Keratinocyte (primary cell): ENCODE measurements around the gene ENO4. TPM values are rescaled to one million over a fixed set of nuclear protein-coding genes. Genes with fewer than 3 reads are reported as not detected.

Source experiments
- DNase-seq: peaks from one replicate; pipeline ENCODE4 v3.0.0-alpha.2; 2011; ENCODE audit warnings: low read depth, missing footprints, low spot score
- FAIRE-seq: peaks from 2 replicates; lab custom pipeline; 2011; peaks lifted over from hg19 to GRCh38; lab: Jason Lieb, UNC
- H2AFZ ChIP-seq: 2 replicates; pipeline ENCODE4 v1.6.0; 2012; ENCODE audit warnings: low read length, control low read depth, inconsistent platforms; ENCODE audit not compliant: control insufficient read depth
- H3K27ac ChIP-seq: 2 replicates; pipeline ENCODE4 v1.5.1; 2011; ENCODE audit warnings: low read length; ENCODE audit not compliant: control insufficient read depth, insufficient read depth
- H3K27me3 ChIP-seq: 3 replicates; pipeline ENCODE4 v1.6.0; 2011; ENCODE audit warnings: low read length; ENCODE audit not compliant: control insufficient read depth, insufficient read depth; ENCODE audit errors: extremely low read depth
- H3K36me3 ChIP-seq, 2 experiments: 2 replicates in 1 of 2; 3 replicates in 1 of 2; pipeline ENCODE4 v1.5.1; 2011; ENCODE audit warnings: low read length in 2 of 2, mild to moderate bottlenecking in 1 of 2; ENCODE audit not compliant: control insufficient read depth in 2 of 2, insufficient read depth in 2 of 2; ENCODE audit errors: extremely low read depth in 1 of 2
- H3K4me1 ChIP-seq: 3 replicates; pipeline ENCODE4 v1.5.1; 2011; ENCODE audit warnings: low read length; ENCODE audit not compliant: control insufficient read depth, insufficient read depth; ENCODE audit errors: extremely low read depth
- H3K4me2 ChIP-seq: 3 replicates; pipeline ENCODE4 v1.6.0; 2011; ENCODE audit warnings: low read depth, low read length; ENCODE audit not compliant: control insufficient read depth, insufficient read depth; ENCODE audit errors: extremely low read depth
- H3K4me3 ChIP-seq, 3 experiments: fragments of 200-600 bp in 1 of 3; sonication (generic) in 1 of 3; 2 replicates in 2 of 3; 3 replicates in 1 of 3; pipeline ENCODE4 v1.5.1; 2011 to 2016; ENCODE audit warnings: low read length in 3 of 3, mild to moderate bottlenecking in 3 of 3, control low read depth in 2 of 3, inconsistent platforms in 1 of 3, low read depth in 1 of 3, mixed read lengths in 1 of 3, mixed run types in 1 of 3, moderate library complexity in 1 of 3; ENCODE audit not compliant: control insufficient read depth in 2 of 3, insufficient read depth in 2 of 3; ENCODE audit errors: extremely low read depth in 1 of 3
- H3K79me2 ChIP-seq: 2 replicates; pipeline ENCODE4 v1.6.0; 2012; ENCODE audit warnings: low read length; ENCODE audit not compliant: control insufficient read depth, insufficient read depth
- H3K9ac ChIP-seq: 3 replicates; pipeline ENCODE4 v1.6.0; 2011; ENCODE audit warnings: low read length; ENCODE audit not compliant: control insufficient read depth, insufficient read depth; ENCODE audit errors: extremely low read depth
- H3K9me1 ChIP-seq: 3 replicates; pipeline ENCODE4 v1.6.0; 2011; ENCODE audit warnings: low read length; ENCODE audit not compliant: control insufficient read depth, insufficient read depth; ENCODE audit errors: extremely low read depth
- H3K9me3 ChIP-seq: 2 replicates; pipeline ENCODE4 v1.5.1; 2012; ENCODE audit warnings: low read depth, low read length; ENCODE audit not compliant: control insufficient read depth
- H4K20me1 ChIP-seq: 3 replicates; pipeline ENCODE4 v1.6.0; 2011; ENCODE audit warnings: low read length; ENCODE audit not compliant: control insufficient read depth, insufficient read depth; ENCODE audit errors: extremely low read depth
- EZH2 ChIP-seq: IDR thresholded peaks from one replicate; pipeline ENCODE4 v1.6.1; 2012; ENCODE audit warnings: inconsistent platforms, mild to moderate bottlenecking, low read length, moderate library complexity
- dilution Hi-C: fragments of 300-500 bp; cut with MboI; formaldehyde crosslinking; loops from one replicate; pipeline ENCODE4 v1.7.0; 2020; ENCODE audit warnings: low sequenced_read_pairs; ENCODE audit not compliant: extremely low pct_ligation_motif_present
- polyA plus RNA-seq, 5 experiments: library from polyadenylated mRNA; depleted of rRNA in 3 of 5; stranded (reverse) in 3 of 5; stranded (forward) in 1 of 5; unstranded in 1 of 5; fragments of >200 nt; gene quantifications; 1 replicate in 1 of 5; 2 replicates in 3 of 5; 3 replicates in 1 of 5; pipeline versions ENCODE4 v1.2.1 to v1.2.3, GENCODE V29; 2011 to 2012; ENCODE audit warnings: missing spikeins in 2 of 5, low read depth in 1 of 5, low replicate concordance in 1 of 5
- TF ChIP-seq, protein P1 (sequence below), 3 experiments: IDR thresholded peaks in 1 of 3; conservative IDR thresholded peaks in 1 of 3; optimal IDR thresholded peaks in 1 of 3; 2 replicates in 2 of 3; 3 replicates in 1 of 3; pipeline versions ENCODE3 to v1.5.1; 2011; ENCODE audit warnings: low read length in 3 of 3, mild to moderate bottlenecking in 3 of 3, moderate library complexity in 2 of 3, control low read depth in 1 of 3, inconsistent platforms in 1 of 3; ENCODE audit not compliant: insufficient read depth in 2 of 3; ENCODE audit errors: extremely low read depth in 1 of 3

The ENO4 gene
- polyA plus RNA-seq, 1 donor (not counting 4 experiments of a cell fraction or from before 2014, with no cell fraction given) = 0.35 TPM

- Histone ChIP-seq H3K27ac (peak overlapping the region; percentile 29), H3K4me2 (peak overlapping the region; percentile 87), H3K9me3 (no peaks in the 10 kb centered on the region), H3K9me1 (no peaks in the 10 kb centered on the region), H3K27me3 (no peaks in the 10 kb centered on the region), H3K4me3 (peak overlapping the region; percentile 69 to 81 (median 78)), H3K9ac (peak overlapping the region; percentile 69), H4K20me1 (no peaks in the 10 kb centered on the region), H3K79me2 (no peaks in the 10 kb centered on the region), H3K4me1 (peaks cover 15% of the 10 kb centered on the region), H3K36me3 (no peaks in the 10 kb centered on the region), H2AFZ (peak overlapping the region; percentile 98)
- DNase-seq = no peak
- dilution Hi-C loops = no loop called here
- TF ChIP-seq, protein P1, sequence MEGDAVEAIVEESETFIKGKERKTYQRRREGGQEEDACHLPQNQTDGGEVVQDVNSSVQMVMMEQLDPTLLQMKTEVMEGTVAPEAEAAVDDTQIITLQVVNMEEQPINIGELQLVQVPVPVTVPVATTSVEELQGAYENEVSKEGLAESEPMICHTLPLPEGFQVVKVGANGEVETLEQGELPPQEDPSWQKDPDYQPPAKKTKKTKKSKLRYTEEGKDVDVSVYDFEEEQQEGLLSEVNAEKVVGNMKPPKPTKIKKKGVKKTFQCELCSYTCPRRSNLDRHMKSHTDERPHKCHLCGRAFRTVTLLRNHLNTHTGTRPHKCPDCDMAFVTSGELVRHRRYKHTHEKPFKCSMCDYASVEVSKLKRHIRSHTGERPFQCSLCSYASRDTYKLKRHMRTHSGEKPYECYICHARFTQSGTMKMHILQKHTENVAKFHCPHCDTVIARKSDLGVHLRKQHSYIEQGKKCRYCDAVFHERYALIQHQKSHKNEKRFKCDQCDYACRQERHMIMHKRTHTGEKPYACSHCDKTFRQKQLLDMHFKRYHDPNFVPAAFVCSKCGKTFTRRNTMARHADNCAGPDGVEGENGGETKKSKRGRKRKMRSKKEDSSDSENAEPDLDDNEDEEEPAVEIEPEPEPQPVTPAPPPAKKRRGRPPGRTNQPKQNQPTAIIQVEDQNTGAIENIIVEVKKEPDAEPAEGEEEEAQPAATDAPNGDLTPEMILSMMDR (optimal IDR thresholded peaks at IDR 0.05 in 1 of 3, IDR thresholded peaks at IDR 0.05 in 1 of 3, conservative IDR thresholded peaks at IDR 0.05 in 1 of 3; ENCODE audit: extremely low read depth in 1 of 3, insufficient read depth in 2 of 3, low read length in 3 of 3) = no peak
- TF ChIP-seq EZH2 = no peak
- no peak for FAIRE-seq
Observed at GRCh38 chr10:116848944-116849247, 403 bp upstream of the ENO4 start.

GRCh38 chr10:116850058-116850611, 836 bp downstream of the ENO4 start:
- peak overlapping the region; percentile 69 to 81 (median 78) for H3K4me3 ChIP-seq
- H3K79me2 ChIP-seq = no peaks in the 10 kb centered on the region
- no peak for FAIRE-seq
- H3K4me1 ChIP-seq = peaks cover 15% of the 10 kb centered on the region
- H3K9me1 ChIP-seq = no peaks in the 10 kb centered on the region
- H4K20me1 ChIP-seq = no peaks in the 10 kb centered on the region
- dilution Hi-C loops = no loop called here
- no peak for TF ChIP-seq EZH2
- TF ChIP-seq, protein P1 (optimal IDR thresholded peaks at IDR 0.05 in 1 of 3, IDR thresholded peaks at IDR 0.05 in 1 of 3, conservative IDR thresholded peaks at IDR 0.05 in 1 of 3; ENCODE audit: extremely low read depth in 1 of 3, insufficient read depth in 2 of 3, low read length in 3 of 3) = no peak
- H3K9ac ChIP-seq = peak overlapping the region; percentile 69
- peak overlapping the region; percentile 87 for H3K4me2 ChIP-seq
- no peaks in the 10 kb centered on the region for H3K36me3 ChIP-seq
- no peaks in the 10 kb centered on the region for H3K9me3 ChIP-seq
- no peak overlapping the region for H3K27ac ChIP-seq
- H3K27me3 ChIP-seq = no peaks in the 10 kb centered on the region
- DNase-seq = no peak
- peak overlapping the region; percentile 98 for H2AFZ ChIP-seq
